Measurements from ENCODE around the gene HES7. TPM values are rescaled to one million over a fixed set of nuclear protein-coding genes. Genes with fewer than 3 reads are reported as not detected.
"Not testable (repeated sequence)": the region's sequence is repeated elsewhere in the genome, so short reads cannot be mapped to it uniquely, and the experiment has no call there.

The HES7 gene
- under 1 TPM; 0.52 to 0.53 TPM for total RNA-seq
- 0.06 TPM for polyA plus RNA-seq (2013, experiment 1 of 2)
- 0.16 TPM for polyA plus RNA-seq (2013, experiment 2 of 2)
- total RNA-seq = 0 to 2.3 (median 0.12) reads per million in 172 experiments

DNA sequence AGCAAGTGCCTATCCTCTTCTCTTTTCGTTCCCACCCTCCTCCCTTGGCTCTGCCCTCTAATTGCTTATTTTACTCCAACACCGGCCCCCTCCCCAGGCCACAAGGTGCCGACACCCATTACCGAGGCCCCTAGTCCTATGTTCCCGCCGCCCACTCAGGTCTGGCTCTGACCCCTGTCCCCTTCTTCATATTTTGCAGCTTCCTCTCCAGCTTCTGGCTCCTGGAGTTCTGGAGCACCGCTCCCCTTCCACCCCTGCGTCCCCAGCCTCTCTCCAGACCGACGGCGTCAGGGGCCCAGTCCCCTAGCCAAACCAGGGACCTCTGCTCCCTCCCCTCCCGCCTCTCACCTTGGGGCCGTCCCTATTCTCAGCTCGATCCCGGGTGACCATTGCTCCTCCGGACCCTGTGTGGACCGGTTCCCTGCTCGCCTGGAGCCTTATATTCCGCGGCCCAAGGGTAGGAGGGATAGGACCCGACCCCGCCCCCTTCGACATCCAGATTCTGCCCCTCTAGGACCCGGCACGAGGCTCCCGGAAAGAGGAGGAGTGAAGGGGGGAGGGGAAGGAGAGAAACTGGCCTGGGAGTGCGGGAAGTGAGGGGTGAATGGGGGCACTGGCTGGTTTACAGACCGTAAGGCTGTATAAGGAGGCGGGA lies at the start of gene HES7:
Gene HES7, minus strand, starts transcription at position 412 of the 655 bp plus-strand sequence. Its CDS starts 22 bp downstream, at position 390.
- Histone ChIP-seq H3K4me1 (ENCODE audit: insufficient read depth, low read length) (peaks cover 73% of the 10 kb centered on the region), H3K36me3 (ENCODE audit: insufficient read depth, low read length) (no peaks in the 10 kb centered on the region), H3K27me3 (ENCODE audit: control insufficient read depth in 1 of 2, insufficient read depth in 2 of 2, low read length in 2 of 2) (peaks cover 27 to 28% of the 10 kb centered on the region in 2 experiments), H3K27ac (ENCODE audit: low read depth in 1 of 2, low read length in 2 of 2) (no peak within 1 kb of the TSS), H3K9me3 (ENCODE audit: control insufficient read depth in 1 of 2, insufficient read depth in 1 of 2, low read length in 2 of 2) (peaks cover 0 to 9% of the 10 kb centered on the region in 2 experiments), H3K4me3 (ENCODE audit: low read length) (peak within 1 kb of the TSS; percentile 69)
- peak in 1 of 14 experiments; percentile 46 for DNase-seq
- no peak for ATAC-seq (ENCODE audit: poor library complexity)
- Mint-ChIP-seq H3K36me3 (ENCODE audit: low read depth) (peaks cover 57% of the 10 kb centered on the region), H3K9me3 (peaks cover 2% of the 10 kb centered on the region), H3K4me1 (ENCODE audit: low read depth) (peaks cover 72% of the 10 kb centered on the region), H3K27ac (peak within 1 kb of the TSS; percentile 83), H3K4me3 (peak within 1 kb of the TSS; percentile 91), H3K27me3 (peaks cover 56% of the 10 kb centered on the region)
- intact Hi-C loops (cut with DNase I, micrococcal nuclease) = loop anchor here (2.0 to 5.0 kb wide), 5 partner anchors 15 to 173 kb away; partner anchors contain the start of genes CTC1 (in 1 of the 2), PFAS (in 1 of the 2), SLC25A35 (in 1 of the 2) and VAMP2 (in 1 of the 2)
- ChIA-PET CTCF (interaction anchor here (0.5 to 2.0 kb wide), 5 partner anchors 14 to 50 kb away, joined by 3 to 12 read pairs (median 3); no protein-coding TSS in a partner anchor), POLR2A (interaction anchor here (0.8 to 9.8 kb wide), 12 partner anchors 11 to 438 kb away, joined by 3 to 161 read pairs (median 7); partner anchors contain the start of genes BORCS6, CTC1 and TP53)
- TF ChIP-seq, protein P1, sequence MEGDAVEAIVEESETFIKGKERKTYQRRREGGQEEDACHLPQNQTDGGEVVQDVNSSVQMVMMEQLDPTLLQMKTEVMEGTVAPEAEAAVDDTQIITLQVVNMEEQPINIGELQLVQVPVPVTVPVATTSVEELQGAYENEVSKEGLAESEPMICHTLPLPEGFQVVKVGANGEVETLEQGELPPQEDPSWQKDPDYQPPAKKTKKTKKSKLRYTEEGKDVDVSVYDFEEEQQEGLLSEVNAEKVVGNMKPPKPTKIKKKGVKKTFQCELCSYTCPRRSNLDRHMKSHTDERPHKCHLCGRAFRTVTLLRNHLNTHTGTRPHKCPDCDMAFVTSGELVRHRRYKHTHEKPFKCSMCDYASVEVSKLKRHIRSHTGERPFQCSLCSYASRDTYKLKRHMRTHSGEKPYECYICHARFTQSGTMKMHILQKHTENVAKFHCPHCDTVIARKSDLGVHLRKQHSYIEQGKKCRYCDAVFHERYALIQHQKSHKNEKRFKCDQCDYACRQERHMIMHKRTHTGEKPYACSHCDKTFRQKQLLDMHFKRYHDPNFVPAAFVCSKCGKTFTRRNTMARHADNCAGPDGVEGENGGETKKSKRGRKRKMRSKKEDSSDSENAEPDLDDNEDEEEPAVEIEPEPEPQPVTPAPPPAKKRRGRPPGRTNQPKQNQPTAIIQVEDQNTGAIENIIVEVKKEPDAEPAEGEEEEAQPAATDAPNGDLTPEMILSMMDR (IDR thresholded peaks at IDR 0.05) = no peak

DNA sequence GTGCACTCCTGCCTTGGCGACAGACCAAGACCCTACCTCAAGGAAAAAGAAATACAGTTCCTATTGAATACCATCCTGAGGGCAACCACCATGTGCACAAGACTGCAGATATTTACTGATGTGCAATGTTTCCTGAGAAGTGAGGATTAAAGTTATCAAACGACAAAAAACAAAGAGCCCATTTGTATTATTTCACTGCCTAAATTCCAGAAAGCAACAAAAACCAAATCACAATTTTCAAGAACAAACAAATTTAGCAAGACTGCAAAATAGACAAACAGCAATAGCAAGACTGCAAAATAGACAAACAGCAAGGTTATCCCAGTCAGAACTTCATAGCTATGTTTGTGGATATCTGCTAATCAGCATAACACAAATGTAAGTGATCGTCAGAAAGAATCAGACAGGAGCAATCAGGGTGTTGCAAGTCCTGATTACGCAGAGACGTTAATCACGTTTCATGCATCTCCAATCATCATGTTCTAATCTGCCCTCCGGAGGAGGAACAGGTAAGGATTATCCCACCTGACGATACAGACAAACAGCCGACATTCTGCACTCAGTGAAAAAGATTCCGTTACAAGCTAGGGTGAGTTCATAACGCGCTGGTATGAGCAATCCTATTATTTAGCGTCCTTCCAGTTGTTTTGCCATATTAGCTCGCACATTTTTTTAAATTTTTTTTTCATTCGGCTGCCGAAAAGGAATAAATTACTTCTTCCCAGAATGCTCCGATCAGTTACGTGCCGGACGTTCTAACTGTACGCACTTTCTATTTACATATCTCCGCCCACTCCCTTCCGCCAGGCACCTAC lies 49.4 kb upstream of the HES7 start:
- Histone ChIP-seq H3K27ac (ENCODE audit: low read depth in 1 of 2, low read length in 2 of 2) (peak overlapping the region; percentile 95 to 98), H3K4me1 (ENCODE audit: insufficient read depth, low read length) (peaks cover 48% of the 10 kb centered on the region), H3K27me3 (ENCODE audit: control insufficient read depth in 1 of 2, insufficient read depth in 2 of 2, low read length in 2 of 2) (no peaks in the 10 kb centered on the region), H3K9me3 (ENCODE audit: control insufficient read depth in 1 of 2, insufficient read depth in 1 of 2, low read length in 2 of 2) (no peaks in the 10 kb centered on the region), H3K4me3 (ENCODE audit: low read length) (peak overlapping the region; percentile 49), H3K36me3 (ENCODE audit: insufficient read depth, low read length) (no peaks in the 10 kb centered on the region)
- intact Hi-C loops (cut with DNase I, micrococcal nuclease) = loop anchor here in 1 of 2 experiments (1.0 to 5.0 kb wide), 6 partner anchors 9 to 74 kb away; partner anchors contain the start of genes CTC1, HES7 and PFAS
- no peaks in the 10 kb centered on the region for H3K27me3 Mint-ChIP-seq
- peak overlapping the region; percentile 99 for H3K27ac Mint-ChIP-seq
- peak in 13 of 14 experiments; percentile 56 to 95 (median 70) for DNase-seq
- peaks cover 9% of the 10 kb centered on the region for H3K36me3 Mint-ChIP-seq (ENCODE audit: low read depth)
- H3K4me3 Mint-ChIP-seq = peak overlapping the region; percentile 90
- no peaks in the 10 kb centered on the region for H3K9me3 Mint-ChIP-seq
- peaks cover 51% of the 10 kb centered on the region for H3K4me1 Mint-ChIP-seq (ENCODE audit: low read depth)
- POLR2A ChIA-PET = interaction anchor here (0.5 to 6.7 kb wide), 29 partner anchors 10 to 487 kb away, joined by 3 to 419 read pairs (median 5); partner anchors contain the start of genes ALOXE3, AURKB, BORCS6 and CTC1
- CTCF ChIA-PET = interaction anchor here (0.7 to 2.2 kb wide), 10 partner anchors 9 to 100 kb away, joined by 3 to 7 read pairs (median 4); partner anchors contain the start of gene CTC1
- ATAC-seq (ENCODE audit: poor library complexity) = peak; percentile 81
- TF ChIP-seq, protein P1 (IDR thresholded peaks at IDR 0.05) = no peak

DNA sequence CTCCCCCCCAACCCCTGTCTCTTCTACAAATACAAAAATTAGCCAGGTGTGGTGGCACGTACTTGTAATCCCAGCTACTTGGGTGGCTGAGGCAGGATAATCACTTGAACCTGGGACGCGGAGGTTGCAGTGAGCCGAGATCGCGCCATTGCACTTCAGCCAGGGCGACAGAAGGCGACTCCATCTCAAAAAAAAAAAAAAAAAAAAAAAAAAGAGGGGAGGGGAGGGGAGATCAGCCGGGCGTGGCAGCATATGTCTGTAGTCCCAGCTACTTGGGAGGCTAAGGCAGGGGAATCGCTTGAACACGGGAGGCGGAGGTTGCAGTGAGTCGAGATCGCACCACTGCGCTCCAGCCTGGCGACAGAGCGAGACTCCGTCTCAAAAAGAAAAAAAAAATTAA lies 46.3 kb upstream of the HES7 start:
- H3K27me3 Mint-ChIP-seq; H3K36me3 Mint-ChIP-seq (ENCODE audit: low read depth); ATAC-seq (ENCODE audit: poor library complexity); H3K27ac ChIP-seq (ENCODE audit: low read depth in 1 of 2, low read length in 2 of 2); H3K36me3 ChIP-seq (ENCODE audit: insufficient read depth, low read length); H3K9me3 ChIP-seq (ENCODE audit: control insufficient read depth in 1 of 2, insufficient read depth in 1 of 2, low read length in 2 of 2); H3K4me3 ChIP-seq (ENCODE audit: low read length); DNase-seq; CTCF ChIA-PET; H3K27me3 ChIP-seq (ENCODE audit: control insufficient read depth in 1 of 2, insufficient read depth in 2 of 2, low read length in 2 of 2); H3K4me3 Mint-ChIP-seq; H3K9me3 Mint-ChIP-seq; H3K27ac Mint-ChIP-seq: not testable (repeated sequence)
- POLR2A ChIA-PET = interaction anchor here (1.2 kb wide), 1 partner anchor 29 kb away, joined by 3 read pairs; no protein-coding TSS in a partner anchor
- H3K4me1 Mint-ChIP-seq (ENCODE audit: low read depth) = peaks cover 36% of the 10 kb centered on the region
- H3K4me1 ChIP-seq (ENCODE audit: insufficient read depth, low read length) = peaks cover 34% of the 10 kb centered on the region
- intact Hi-C loops (cut with DNase I, micrococcal nuclease) = loop anchor here in 1 of 2 experiments (5.0 kb wide), 2 partner anchors 48 to 77 kb away; partner anchors contain the start of genes CTC1, HES7 and PFAS

All from CD4-positive, alpha-beta T cell (primary cell).